ENCODE data around the gene RNF123. TPM values are rescaled to one million over a fixed set of nuclear protein-coding genes. Genes with fewer than 3 reads are reported as not detected.

RNF123 gene
- total RNA-seq, 1 donor from 2014 or later, result 17.6 TPM

DNA sequence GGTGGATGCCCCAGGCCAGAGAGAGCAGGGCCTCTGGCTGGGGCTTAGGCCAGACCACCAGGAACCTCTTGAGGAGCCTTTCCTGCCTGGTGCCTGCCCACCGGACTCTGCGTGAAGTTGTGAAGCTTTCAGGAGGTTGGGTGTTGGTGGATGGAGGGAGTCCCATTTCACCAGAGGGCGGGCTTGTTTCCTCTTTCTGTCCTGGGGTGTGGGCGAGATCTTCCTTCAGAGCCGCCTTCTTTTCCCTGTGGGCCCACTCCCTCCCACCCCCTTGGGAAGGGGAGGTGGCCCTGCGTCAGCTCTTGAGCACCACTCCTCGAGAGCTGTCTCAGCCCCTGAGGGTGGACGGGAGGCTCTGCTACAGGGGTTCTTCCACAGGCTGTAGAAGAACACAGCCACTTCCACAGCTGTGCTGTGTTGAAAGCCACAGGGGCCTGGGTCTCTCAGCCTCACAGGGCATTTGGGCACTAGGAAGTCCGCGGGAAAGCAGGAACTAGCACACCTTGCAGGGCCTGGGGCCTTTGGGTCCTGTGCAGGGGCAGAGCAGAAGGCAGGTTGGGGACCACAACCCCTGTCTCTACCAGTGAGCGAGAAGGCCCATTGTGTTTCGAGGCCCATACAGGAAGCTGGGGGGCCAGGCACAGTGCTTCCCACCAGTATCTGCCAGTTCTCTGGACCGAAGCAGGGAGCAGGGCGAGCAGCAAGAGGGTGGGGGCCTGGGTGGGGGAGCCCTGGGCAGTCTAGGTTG is 28.0 kb downstream of the RNF123 start:
- TF ChIP-seq, protein P1, sequence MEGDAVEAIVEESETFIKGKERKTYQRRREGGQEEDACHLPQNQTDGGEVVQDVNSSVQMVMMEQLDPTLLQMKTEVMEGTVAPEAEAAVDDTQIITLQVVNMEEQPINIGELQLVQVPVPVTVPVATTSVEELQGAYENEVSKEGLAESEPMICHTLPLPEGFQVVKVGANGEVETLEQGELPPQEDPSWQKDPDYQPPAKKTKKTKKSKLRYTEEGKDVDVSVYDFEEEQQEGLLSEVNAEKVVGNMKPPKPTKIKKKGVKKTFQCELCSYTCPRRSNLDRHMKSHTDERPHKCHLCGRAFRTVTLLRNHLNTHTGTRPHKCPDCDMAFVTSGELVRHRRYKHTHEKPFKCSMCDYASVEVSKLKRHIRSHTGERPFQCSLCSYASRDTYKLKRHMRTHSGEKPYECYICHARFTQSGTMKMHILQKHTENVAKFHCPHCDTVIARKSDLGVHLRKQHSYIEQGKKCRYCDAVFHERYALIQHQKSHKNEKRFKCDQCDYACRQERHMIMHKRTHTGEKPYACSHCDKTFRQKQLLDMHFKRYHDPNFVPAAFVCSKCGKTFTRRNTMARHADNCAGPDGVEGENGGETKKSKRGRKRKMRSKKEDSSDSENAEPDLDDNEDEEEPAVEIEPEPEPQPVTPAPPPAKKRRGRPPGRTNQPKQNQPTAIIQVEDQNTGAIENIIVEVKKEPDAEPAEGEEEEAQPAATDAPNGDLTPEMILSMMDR (IDR thresholded peaks at IDR 0.05; ENCODE audit: insufficient read depth, low read length, severe bottlenecking), result no peak
- DNase-seq (ENCODE audit: low read depth) (no peak), FAIRE-seq (no peak)
- H3K36me3 ChIP-seq (ENCODE audit: control insufficient read depth, insufficient read depth, low read length), result peaks cover 20% of the 10 kb centered on the region
- H3K27me3 ChIP-seq (ENCODE audit: control insufficient read depth, insufficient read depth, low read length), result no peaks in the 10 kb centered on the region
- no peak overlapping the region for H3K4me3 ChIP-seq (ENCODE audit: low read depth, low read length)

DNA sequence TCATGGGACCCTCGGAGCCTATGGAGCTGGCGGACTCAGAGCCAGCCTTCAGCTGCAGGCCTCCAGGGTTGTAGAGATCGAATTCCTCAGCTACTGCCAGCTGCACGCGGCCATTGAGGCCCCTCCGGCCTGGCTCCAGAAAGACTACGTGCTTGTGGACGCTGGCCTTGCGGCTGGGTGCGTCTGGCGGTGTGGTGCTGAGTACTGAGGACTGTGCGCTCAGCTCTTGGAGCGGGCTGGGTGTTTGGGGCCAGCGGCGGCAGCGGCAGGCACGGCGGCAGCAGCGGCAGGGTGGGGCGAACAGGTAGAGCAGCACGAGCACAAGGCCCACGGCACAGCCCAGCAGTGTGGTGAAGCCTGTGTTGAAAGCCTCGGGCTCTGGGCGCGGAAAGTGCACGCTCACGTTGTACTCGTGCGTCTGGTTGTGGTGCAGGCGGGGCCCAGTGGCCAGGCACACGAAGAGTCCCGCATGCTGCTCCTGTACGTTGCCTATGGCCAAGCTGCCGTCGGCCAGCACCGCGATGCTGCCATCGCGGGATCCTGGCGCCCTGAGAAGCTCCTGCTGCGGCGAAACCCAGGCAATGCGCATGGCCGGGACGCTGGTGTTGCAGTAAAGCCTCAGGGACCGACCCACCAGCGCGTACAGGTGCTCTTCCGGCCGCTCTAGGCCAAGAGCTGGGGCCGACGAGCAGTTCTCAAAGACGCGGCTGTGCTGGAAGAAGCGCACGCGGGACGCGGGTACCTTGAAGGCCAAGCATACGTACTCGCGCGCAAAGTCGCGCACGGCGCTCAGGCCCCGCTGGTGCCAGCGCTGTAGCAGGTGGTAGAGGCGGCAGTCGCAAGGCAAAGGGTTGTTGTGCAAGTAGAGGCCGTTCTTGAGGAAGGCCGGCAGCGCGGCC is 28.9 kb downstream of the RNF123 start:
- Histone ChIP-seq H3K36me3 (ENCODE audit: control insufficient read depth, insufficient read depth, low read length) (peaks cover 22% of the 10 kb centered on the region), H3K27me3 (ENCODE audit: control insufficient read depth, insufficient read depth, low read length) (no peaks in the 10 kb centered on the region), H3K4me3 (ENCODE audit: low read depth, low read length) (no peak overlapping the region)
- TF ChIP-seq, protein P1 (IDR thresholded peaks at IDR 0.05; ENCODE audit: insufficient read depth, low read length, severe bottlenecking), result no peak
- DNase-seq (ENCODE audit: low read depth), result peak; percentile 14
- no peak for FAIRE-seq

DNA sequence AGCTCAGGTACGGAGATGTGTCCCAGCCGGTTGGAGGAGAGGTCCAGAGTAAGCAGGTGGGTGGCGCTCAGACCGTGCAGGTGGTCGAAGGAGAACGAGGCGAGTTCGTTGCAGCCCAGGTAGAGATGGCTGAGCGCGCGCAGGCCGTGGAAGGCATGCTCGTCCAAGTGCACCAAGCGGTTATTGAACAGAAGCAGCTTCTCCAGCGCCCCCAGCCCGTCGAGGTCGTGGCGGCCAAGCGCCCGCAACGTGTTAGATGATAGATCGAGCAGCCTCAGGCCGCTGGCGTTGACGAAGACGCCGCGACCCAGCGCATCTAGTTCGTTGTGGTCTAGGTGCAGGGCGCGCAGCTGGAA is 29.5 kb downstream of the RNF123 start:
- TF ChIP-seq, protein P1 (IDR thresholded peaks at IDR 0.05; ENCODE audit: insufficient read depth, low read length, severe bottlenecking), result peak; percentile 3
- FAIRE-seq (no peak), DNase-seq (ENCODE audit: low read depth) (no peak)
- Histone ChIP-seq H3K36me3 (ENCODE audit: control insufficient read depth, insufficient read depth, low read length) (peaks cover 22% of the 10 kb centered on the region), H3K4me3 (ENCODE audit: low read depth, low read length) (peak overlapping the region; percentile 34), H3K27me3 (ENCODE audit: control insufficient read depth, insufficient read depth, low read length) (no peaks in the 10 kb centered on the region)

DNA sequence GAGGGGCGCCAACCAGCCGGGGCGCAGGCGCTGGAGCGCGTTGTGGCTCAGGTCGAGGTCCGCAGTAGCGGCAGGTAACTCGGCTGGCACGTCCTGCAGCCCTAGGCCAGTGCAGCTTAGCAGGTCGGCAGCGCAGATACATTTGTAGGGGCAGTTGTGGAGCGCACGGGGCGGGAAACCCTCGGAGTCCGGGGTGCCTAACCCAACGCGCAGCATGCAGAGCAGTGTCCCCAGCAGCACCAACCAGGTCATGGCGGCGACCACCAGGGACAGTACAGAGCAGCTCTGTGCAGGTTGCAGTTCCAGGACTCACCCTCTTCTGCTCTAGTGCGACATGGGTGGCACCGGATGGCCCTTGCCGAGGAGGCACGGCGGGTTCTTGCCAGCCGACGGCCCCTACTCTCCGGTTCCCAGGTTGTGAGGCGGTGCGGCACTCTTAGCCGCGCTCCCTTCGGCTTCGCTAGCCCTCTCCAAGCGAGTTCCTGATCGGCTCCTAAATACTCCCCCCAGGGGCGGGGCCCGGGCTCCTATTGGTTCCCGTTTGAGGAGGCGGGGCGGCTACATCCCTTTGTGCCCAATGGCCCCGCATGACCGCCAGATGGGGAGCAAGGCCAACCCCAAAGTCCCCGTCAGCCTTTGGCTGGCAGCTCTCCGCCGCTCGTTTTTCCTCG is 30.0 kb downstream of the RNF123 start, which contains the start of gene AMIGO3:
TSS of gene AMIGO3 (minus strand) at position 471 of the 671 bp plus-strand sequence. CDS start at position 252, 219 bp downstream.
- no peak for FAIRE-seq
- H3K4me3 ChIP-seq (ENCODE audit: low read depth, low read length), result peak within 1 kb of the TSS; percentile 34
- H3K36me3 ChIP-seq (ENCODE audit: control insufficient read depth, insufficient read depth, low read length), result peaks cover 21% of the 10 kb centered on the region
- TF ChIP-seq, protein P1 (IDR thresholded peaks at IDR 0.05; ENCODE audit: insufficient read depth, low read length, severe bottlenecking), result peak; percentile 60
- peak; percentile 82 for DNase-seq (ENCODE audit: low read depth)
- H3K27me3 ChIP-seq (ENCODE audit: control insufficient read depth, insufficient read depth, low read length), result no peaks in the 10 kb centered on the region

DNA sequence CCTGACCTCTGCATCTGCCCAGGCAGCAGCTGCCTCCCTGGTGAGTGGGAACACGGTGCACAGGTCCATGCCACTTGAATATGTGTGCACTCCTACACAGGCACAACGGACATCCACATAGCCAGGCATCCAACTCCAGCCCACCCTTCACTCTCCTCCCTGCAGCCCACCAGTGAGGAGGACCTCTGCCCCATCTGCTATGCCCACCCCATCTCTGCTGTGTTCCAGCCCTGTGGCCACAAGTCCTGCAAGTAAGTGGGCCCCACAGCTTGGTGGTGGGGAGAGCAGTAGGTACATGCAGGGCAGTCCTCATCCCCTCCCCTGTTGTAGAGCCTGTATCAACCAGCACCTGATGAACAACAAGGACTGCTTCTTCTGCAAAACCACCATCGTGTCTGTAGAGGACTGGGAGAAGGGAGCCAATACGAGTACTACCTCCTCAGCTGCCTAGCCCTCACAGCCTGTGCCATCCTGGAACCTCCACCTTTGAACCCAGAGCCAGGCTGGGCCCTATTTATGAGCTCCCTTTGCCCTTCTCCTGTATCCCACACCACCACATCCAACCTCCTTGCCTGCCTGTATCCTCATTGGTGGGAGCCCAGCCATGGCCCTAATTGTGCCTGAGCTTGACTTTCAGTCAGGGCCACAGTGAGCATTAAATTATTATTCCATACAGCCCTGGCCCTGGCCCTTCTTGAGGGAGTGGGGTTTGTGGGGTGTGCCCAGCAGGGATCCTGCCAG is 31.7 kb downstream of the RNF123 start:
- Histone ChIP-seq H3K27me3 (ENCODE audit: control insufficient read depth, insufficient read depth, low read length) (no peaks in the 10 kb centered on the region), H3K36me3 (ENCODE audit: control insufficient read depth, insufficient read depth, low read length) (peaks cover 16% of the 10 kb centered on the region), H3K4me3 (ENCODE audit: low read depth, low read length) (no peak overlapping the region)
- FAIRE-seq (no peak), DNase-seq (ENCODE audit: low read depth) (no peak)
- TF ChIP-seq, protein P1 (IDR thresholded peaks at IDR 0.05; ENCODE audit: insufficient read depth, low read length, severe bottlenecking), result no peak
